Muscle layer of duodenum (tissue), 2 donors: ENCODE results near the gene DCTN3.
A peak's percentile ranks its signal among the peaks of the same experiment; 100 is the strongest.

Experiments
- H3K27ac ChIP-seq: one replicate; pipeline ENCODE4 v1.7.0; 2013; ENCODE audit warnings: mild to moderate bottlenecking, low read length
- H3K27me3 ChIP-seq: one replicate; pipeline ENCODE4 v1.7.0; 2013; ENCODE audit warnings: low read depth, mild to moderate bottlenecking, control low read depth, low read length
- H3K36me3 ChIP-seq, 2 donors: one replicate each; pipeline ENCODE4 v1.7.0; 2013; ENCODE audit warnings: low read length in 2 of 2, control low read depth in 1 of 2, mild to moderate bottlenecking in 1 of 2; ENCODE audit not compliant: insufficient read depth in 2 of 2, control insufficient read depth in 1 of 2
- H3K4me1 ChIP-seq, 2 donors: one replicate each; pipeline ENCODE4 v1.7.0; 2013; ENCODE audit warnings: low read length in 2 of 2, mild to moderate bottlenecking in 2 of 2, control low read depth in 1 of 2, moderate library complexity in 1 of 2; ENCODE audit not compliant: insufficient read depth in 2 of 2, control insufficient read depth in 1 of 2
- H3K4me3 ChIP-seq, 2 donors: one replicate each; pipeline ENCODE4 v1.7.0; 2013; ENCODE audit warnings: low read length in 2 of 2, low read depth in 1 of 2, mild to moderate bottlenecking in 1 of 2
- H3K9me3 ChIP-seq, 2 donors: one replicate each; pipeline ENCODE4 v1.7.0; 2013; ENCODE audit warnings: low read length in 2 of 2, control low read depth in 1 of 2, mild to moderate bottlenecking in 1 of 2; ENCODE audit not compliant: control insufficient read depth in 1 of 2
- donor health status: healthy.

DCTN3 gene

DNA sequence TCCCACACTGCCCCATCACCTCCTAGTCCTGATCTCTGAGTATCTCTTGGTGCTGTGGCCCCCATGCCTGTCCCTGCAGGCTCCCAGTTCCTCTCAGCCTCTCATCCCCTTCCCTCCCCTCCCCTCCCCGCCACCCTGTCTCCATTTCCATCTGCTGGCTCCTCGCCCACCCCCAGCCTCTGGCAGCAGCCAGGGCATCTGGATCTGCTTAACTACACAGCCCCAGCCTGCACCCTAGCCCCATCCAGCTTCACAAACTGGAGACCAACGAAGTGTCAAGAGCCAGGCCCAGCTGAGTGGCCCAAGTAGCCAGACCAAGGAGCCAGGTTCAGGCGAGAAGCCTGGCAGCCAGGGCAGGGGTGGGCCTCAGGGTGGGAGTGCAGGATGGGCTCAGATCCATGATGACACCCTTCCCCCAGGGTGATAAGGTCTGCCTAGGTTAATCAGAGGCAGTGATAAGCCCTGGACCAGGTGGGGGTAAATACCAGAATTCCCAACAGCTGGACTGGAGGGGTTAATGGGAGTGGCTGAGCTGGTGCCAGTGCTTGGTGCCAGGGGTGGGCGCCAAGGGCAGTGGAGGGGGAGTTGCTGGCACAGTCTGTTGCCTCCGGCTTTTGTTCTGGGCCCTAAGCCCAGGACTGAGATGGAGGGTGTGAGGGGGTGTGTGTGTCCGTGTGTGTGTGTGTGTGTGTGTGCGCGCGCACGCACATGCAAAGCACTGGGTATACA is 34.2 kb upstream of the DCTN3 start:
- Histone ChIP-seq H3K36me3 (peaks cover 3 to 7% of the 10 kb centered on the region in 2 donors), H3K9me3 (no peaks in the 10 kb centered on the region), H3K27ac (no peak overlapping the region), H3K4me3 (no peak overlapping the region), H3K27me3 (no peaks in the 10 kb centered on the region), H3K4me1 (peaks cover 24 to 49% of the 10 kb centered on the region in 2 donors)

DNA sequence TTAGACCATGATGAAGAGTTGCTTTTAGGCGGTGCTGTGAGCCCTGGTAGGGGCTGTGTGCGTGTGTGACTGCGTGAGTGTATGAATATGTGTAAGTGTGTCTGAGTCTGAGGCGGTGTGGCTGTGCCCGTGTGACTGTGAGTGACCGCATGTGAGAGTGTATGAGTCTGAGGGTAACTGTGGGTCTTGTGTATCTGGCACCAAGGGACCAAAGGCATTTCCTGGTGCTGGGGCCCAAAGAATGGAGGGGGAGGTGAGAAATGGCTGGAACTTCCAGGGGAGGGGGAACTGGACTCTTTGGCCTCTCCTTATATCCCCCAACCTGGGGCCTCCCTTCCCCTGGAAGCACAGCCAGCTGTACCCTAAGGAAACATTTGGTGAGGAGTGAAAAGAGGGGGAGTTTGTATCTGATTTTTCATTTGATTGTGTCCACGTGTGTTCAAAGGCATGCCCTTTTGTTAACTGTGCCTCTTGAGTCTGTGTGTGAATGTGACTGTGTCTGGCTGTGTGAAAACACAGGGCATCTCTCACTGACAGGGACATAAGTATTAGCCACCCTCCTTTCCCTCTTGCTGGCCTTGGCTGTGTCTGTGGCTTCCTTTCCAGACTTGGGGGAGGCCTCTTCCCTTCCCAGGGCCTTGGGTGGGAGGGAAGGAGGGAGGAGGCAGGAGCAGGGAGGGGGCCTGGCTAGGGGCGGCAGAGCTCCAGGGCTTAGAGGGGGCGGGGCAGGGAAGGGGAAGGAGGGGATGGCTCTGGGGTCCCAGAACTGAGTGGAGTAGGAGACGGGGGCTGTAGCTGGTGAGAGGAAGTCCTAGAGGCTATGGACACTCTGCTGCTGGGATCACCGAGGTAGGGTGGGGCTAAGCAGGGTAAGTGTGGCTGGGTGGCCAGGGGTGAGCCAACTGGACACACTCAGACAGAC is 33.1 kb upstream of the DCTN3 start:
- Histone ChIP-seq H3K4me3 (peak overlapping the region; percentile 57 to 65), H3K27ac (peak overlapping the region; percentile 20), H3K9me3 (no peaks in the 10 kb centered on the region), H3K4me1 (peaks cover 24 to 55% of the 10 kb centered on the region in 2 donors), H3K36me3 (peaks cover 13 to 15% of the 10 kb centered on the region in 2 donors), H3K27me3 (no peaks in the 10 kb centered on the region)

DNA sequence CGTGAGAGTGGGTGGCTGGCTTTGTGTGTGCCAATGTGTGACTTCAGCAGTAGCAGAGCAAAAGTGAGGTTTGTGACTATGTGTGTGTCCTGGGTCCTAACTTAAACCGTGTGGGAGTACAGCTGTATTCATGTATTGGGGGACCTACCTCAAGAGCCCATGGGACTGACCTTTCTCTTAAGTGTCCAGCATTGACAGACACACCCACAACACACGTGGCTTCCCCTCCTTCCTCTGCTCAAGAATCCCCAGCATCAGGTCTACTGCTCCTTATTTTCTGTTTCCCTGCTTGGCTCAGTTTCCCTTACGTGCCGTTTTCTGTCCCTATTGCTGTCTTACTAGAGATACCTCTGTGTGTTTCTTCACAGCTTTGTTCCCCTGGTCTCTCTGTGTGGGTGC is 32.3 kb upstream of the DCTN3 start:
- Histone ChIP-seq H3K27me3 (no peaks in the 10 kb centered on the region), H3K9me3 (no peaks in the 10 kb centered on the region), H3K36me3 (peaks cover 15% of the 10 kb centered on the region in 2 donors), H3K27ac (peak overlapping the region; percentile 70), H3K4me3 (peak overlapping the region; percentile 57 to 65), H3K4me1 (peaks cover 24 to 63% of the 10 kb centered on the region in 2 donors)

DNA sequence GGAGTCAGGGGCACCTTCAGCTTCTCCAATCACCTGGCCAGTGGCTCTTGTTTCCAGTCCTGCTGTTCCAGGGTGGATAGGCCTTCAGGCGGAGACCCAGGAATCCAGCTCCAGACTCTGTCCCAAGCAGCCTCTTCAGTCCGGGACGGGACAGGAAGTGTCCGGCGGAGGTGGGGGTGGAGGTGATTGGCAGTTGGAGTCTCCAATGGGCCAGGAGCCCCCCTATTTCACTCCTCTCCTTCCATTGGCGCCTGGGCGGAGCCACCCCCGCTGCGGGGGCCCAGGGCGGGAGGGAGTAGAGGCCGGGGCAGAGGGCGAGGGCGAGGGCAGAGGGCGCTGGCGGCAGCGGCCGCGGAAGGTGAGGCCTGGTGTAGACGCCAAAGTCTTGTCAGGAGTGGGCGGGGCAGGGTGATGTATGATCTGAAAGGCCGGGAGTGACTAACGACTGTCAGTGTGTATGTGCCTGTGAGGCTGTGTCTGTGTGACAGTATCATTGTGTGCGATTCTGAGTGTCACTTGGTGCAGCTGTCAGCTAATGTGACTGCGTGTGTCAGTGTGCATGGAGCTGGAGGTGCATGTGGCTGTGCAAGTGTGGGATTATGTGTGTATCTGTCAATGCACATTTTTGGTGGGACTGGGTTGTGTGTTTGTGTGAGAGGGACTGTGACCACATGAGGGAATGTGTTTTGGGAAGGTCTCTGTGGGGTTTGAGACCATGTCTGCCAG is 31.7 kb upstream of the DCTN3 start, which contains the start of gene IL11RA:
Gene IL11RA (plus strand): TSS at position 310 of the 726 bp plus-strand sequence. CDS start 3,033 bp downstream, outside the sequence.
- peaks cover 15% of the 10 kb centered on the region in 2 donors for H3K36me3 ChIP-seq
- H3K4me3 ChIP-seq = peak within 1 kb of the TSS; percentile 57 to 65
- peaks cover 29 to 68% of the 10 kb centered on the region in 2 donors for H3K4me1 ChIP-seq
- H3K9me3 ChIP-seq = no peaks in the 10 kb centered on the region
- no peaks in the 10 kb centered on the region for H3K27me3 ChIP-seq
- H3K27ac ChIP-seq = peak within 1 kb of the TSS; percentile 70

DNA sequence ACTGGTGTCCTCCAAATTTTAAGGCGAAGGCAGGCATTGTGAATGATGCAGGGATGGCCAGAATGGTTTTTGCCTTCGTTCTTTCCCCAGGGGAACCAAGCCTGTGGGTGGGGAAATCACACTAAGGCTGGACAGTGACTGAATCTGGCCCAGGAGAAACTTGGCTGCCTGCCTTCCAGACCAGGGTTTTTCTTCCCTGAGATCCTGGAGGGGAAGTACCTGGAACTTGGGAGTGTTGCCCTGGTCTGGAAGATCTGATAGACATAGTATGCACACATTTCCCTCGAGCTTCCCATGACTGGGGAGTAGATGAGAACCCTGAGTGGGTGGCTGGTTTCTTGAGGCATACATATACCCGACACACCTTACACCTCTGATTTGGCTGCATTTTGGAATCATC is 31.0 kb upstream of the DCTN3 start:
- peak overlapping the region; percentile 57 to 65 for H3K4me3 ChIP-seq
- H3K4me1 ChIP-seq = peaks cover 29 to 71% of the 10 kb centered on the region in 2 donors
- H3K27ac ChIP-seq = peak overlapping the region; percentile 70
- H3K36me3 ChIP-seq = peaks cover 15% of the 10 kb centered on the region in 2 donors
- H3K27me3 ChIP-seq = no peaks in the 10 kb centered on the region
- H3K9me3 ChIP-seq = no peaks in the 10 kb centered on the region

DNA sequence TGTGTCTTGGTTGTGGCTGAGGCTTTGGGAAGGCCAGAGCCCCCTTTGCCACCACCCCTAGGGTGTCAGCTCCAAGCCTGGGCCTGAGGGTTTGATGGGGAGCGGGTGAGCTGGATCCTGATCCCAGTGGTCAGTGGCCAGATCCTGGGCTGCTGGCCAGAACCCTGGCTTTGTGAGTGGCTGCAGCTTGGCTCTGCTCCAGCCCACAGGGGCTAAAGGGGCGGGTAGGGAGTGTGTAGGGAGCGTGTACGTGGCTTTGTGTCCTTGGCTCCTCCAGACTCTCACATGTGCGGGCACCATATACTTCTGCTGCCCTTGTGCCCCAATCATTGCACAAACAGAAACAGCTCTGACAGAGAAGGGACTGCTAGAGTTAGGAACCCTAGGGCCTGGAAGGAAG is 30.5 kb upstream of the DCTN3 start:
- H3K27ac ChIP-seq = peak overlapping the region; percentile 70
- peaks cover 29 to 76% of the 10 kb centered on the region in 2 donors for H3K4me1 ChIP-seq
- no peak overlapping the region for H3K4me3 ChIP-seq
- H3K27me3 ChIP-seq = no peaks in the 10 kb centered on the region
- peaks cover 15% of the 10 kb centered on the region in 2 donors for H3K36me3 ChIP-seq
- H3K9me3 ChIP-seq = no peaks in the 10 kb centered on the region

DNA sequence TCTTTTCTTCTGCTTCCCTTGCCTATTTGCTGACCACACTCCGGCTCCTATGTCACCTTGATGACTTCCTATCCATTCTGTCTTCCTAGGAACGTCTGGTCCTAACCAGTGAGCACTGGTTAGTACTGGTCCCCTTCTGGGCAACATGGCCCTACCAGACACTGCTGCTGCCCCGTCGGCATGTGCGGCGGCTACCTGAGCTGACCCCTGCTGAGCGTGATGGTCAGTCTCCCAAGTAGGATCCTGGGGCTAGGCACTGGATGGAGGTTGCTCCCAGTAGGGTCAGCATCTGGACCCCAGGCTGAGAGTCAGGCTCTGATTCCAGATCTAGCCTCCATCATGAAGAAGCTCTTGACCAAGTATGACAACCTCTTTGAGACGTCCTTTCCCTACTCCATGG is 28.4 kb upstream of the DCTN3 start:
- no peak overlapping the region for H3K4me3 ChIP-seq
- peaks cover 29 to 57% of the 10 kb centered on the region in 2 donors for H3K4me1 ChIP-seq
- H3K27me3 ChIP-seq = no peaks in the 10 kb centered on the region
- H3K9me3 ChIP-seq = no peaks in the 10 kb centered on the region
- no peak overlapping the region for H3K27ac ChIP-seq
- peaks cover 15% of the 10 kb centered on the region in 2 donors for H3K36me3 ChIP-seq

DNA sequence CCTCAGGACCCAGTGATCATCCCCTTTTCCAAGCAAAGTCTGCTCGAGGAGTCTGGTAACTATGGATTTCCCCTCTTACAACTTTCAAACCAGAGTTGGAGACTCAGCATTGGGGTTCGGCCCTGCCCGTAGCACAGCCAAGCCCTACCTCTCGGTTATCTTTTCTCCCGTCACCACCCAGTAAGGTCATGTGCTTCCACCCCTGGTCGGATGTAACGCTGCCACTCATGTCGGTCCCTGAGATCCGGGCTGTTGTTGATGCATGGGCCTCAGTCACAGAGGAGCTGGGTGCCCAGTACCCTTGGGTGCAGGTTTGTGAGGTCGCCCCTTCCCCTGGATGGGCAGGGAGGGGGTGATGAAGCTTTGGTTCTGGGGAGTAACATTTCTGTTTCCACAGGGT is 27.4 kb upstream of the DCTN3 start:
- peaks cover 20 to 47% of the 10 kb centered on the region in 2 donors for H3K4me1 ChIP-seq

DNA sequence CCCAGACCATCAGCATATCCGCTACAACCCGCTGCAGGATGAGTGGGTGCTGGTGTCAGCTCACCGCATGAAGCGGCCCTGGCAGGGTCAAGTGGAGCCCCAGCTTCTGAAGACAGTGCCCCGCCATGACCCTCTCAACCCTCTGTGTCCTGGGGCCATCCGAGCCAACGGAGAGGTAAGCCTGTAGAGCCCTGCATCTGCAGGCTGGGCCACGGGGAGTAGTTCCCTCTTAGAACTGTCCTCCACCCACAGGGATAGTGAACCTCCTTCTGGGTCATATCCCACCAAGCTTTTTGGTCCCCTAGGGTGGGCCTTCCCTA is 26.7 kb upstream of the DCTN3 start:
- H3K27ac ChIP-seq = peak overlapping the region; percentile 76
- peak overlapping the region; percentile 83 to 87 for H3K4me3 ChIP-seq
- H3K36me3 ChIP-seq = peaks cover 15% of the 10 kb centered on the region in 2 donors
- H3K4me1 ChIP-seq = peaks cover 15 to 41% of the 10 kb centered on the region in 2 donors
- no peaks in the 10 kb centered on the region for H3K9me3 ChIP-seq
- H3K27me3 ChIP-seq = no peaks in the 10 kb centered on the region

More for the DNA sequence above, 27.4 kb upstream of the DCTN3 start:
- H3K9me3 ChIP-seq = no peaks in the 10 kb centered on the region
- peaks cover 15% of the 10 kb centered on the region in 2 donors for H3K36me3 ChIP-seq
- H3K27ac ChIP-seq = peak overlapping the region; percentile 76
- no peaks in the 10 kb centered on the region for H3K27me3 ChIP-seq
- H3K4me3 ChIP-seq = peak overlapping the region; percentile 83 to 87

DNA sequence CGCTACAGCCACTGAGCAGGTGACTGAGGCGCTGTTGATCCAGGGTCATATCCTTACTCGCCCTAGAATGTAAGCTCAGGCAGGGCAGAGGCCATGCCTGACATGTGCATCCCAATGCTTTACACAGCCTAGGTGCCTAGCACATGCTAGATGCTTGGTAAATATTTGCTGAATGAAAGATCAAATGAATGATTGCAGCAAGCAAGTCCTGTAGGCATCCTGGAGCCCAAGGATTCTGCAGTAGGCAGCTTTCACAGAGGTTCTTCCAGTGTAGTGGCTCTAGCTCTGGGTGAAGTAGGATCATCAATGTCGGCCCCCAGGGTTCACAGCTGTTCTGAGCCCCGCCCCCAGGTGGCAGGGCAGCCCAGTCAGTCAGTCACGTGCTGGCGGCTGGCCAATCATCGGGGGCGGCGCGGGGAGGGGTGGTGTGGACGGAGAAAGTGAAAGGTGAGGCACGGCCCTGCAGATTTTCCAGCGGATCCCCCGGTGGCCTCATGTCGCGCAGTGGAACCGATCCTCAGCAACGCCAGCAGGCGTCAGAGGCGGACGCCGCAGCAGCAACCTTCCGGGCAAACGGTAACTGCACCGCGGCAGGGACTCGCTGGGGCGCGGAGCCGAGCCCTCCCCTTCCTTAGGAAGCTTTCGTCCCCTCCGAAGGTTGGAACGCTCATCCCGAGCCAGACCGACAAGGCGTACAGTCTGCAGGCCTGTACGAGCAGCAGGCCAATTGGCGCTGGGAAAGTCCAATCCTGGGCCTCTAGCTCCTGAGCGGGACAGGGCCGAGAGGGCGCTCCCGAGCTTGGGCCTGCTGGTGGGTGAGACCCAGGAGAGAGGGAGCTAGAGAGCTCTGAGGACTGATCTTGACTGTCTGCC is 26.2 kb upstream of the DCTN3 start, which contains the start of gene GALT:
Gene GALT (plus strand): TSS at position 465 of the 873 bp plus-strand sequence. CDS start 30 bp downstream, at position 495.
- H3K36me3 ChIP-seq = peaks cover 15% of the 10 kb centered on the region in 2 donors
- H3K4me3 ChIP-seq = peak within 1 kb of the TSS; percentile 83 to 87
- no peaks in the 10 kb centered on the region for H3K27me3 ChIP-seq
- H3K27ac ChIP-seq = peak within 1 kb of the TSS; percentile 76
- peaks cover 12 to 35% of the 10 kb centered on the region in 2 donors for H3K4me1 ChIP-seq
- no peaks in the 10 kb centered on the region for H3K9me3 ChIP-seq
